OCI-LY7 (cell line): ENCODE measurements around the gene RTKN. TPM values are rescaled to one million over a fixed set of nuclear protein-coding genes. Genes with fewer than 3 reads are reported as not detected.

Source experiments
- BruUV-seq: library from RNA; stranded (reverse); fragments of 400-500 nt; replicated peaks from 2 replicates; lab custom pipeline; 2021; lab: Mats Ljungman, UMichigan
- CTCF ChIA-PET: fragments of 300-600 bp; sonication (Branson Sonifier 250); formaldehyde crosslinking; loops from one replicate; lab custom pipeline; 2022; ENCODE audit warnings: antibody characterized with exemption; ENCODE audit not compliant: unreplicated experiment; lab: Charles Lee
- POLR2A ChIA-PET: fragments of 300-600 bp; sonication (Branson Sonifier 250); formaldehyde crosslinking; loops from one replicate; lab custom pipeline; 2022; ENCODE audit warnings: antibody characterized with exemption; lab: Charles Lee
- DNase-seq: peaks from one replicate; pipeline ENCODE4 v3.0.0-alpha.2; 2015; ENCODE audit warnings: low spot score
- H2AFZ ChIP-seq: fragments of 200-600 bp; sonication (generic), shearing (Covaris generic); 2 replicates; pipeline ENCODE4 v1.6.1; 2014; ENCODE audit warnings: mild to moderate bottlenecking, antibody characterized with exemption, low read length, moderate library complexity
- H3K27ac ChIP-seq: fragments of 200-600 bp; sonication (generic); 2 replicates; pipeline ENCODE4 v1.5.1; 2014; ENCODE audit warnings: mixed run types, low read depth, mild to moderate bottlenecking, moderate library complexity, low read length, inconsistent platforms; ENCODE audit not compliant: poor library complexity, severe bottlenecking
- H3K36me3 ChIP-seq: fragments of 200-600 bp; sonication (generic); 2 replicates; pipeline ENCODE4 v1.6.1; 2014; ENCODE audit warnings: mild to moderate bottlenecking, antibody characterized with exemption, low read length, moderate library complexity, mixed read lengths; ENCODE audit not compliant: insufficient read depth
- H3K4me1 ChIP-seq: fragments of 200-600 bp; sonication (generic); 2 replicates; pipeline ENCODE4 v1.5.1; 2014; ENCODE audit warnings: mild to moderate bottlenecking, low read length; ENCODE audit not compliant: insufficient read depth, poor library complexity, severe bottlenecking
- H3K4me2 ChIP-seq: fragments of 200-600 bp; sonication (generic); 2 replicates; pipeline ENCODE4 v1.6.1; 2014; ENCODE audit warnings: mild to moderate bottlenecking, low read length
- H3K4me3 ChIP-seq: fragments of 200-600 bp; sonication (generic); 2 replicates; pipeline ENCODE4 v1.5.1; 2014; ENCODE audit warnings: mild to moderate bottlenecking, low read depth, low read length; ENCODE audit not compliant: poor library complexity, severe bottlenecking
- H3K79me2 ChIP-seq: fragments of 200-600 bp; sonication (generic); 2 replicates; pipeline ENCODE4 v1.6.1; 2016; ENCODE audit warnings: low read depth, mild to moderate bottlenecking, low read length, moderate library complexity, mixed read lengths; ENCODE audit not compliant: insufficient read depth
- H3K9me2 ChIP-seq: fragments of 200-600 bp; sonication (generic); 2 replicates; pipeline ENCODE4 v1.6.1; 2016; ENCODE audit warnings: mild to moderate bottlenecking, low read length, mixed read lengths; ENCODE audit not compliant: insufficient read depth
- H3K9me3 ChIP-seq: fragments of 200-600 bp; sonication (generic); 2 replicates; pipeline ENCODE4 v1.6.1; 2014; ENCODE audit warnings: mild to moderate bottlenecking, mixed run types, low read length, mixed read lengths
- H4K20me1 ChIP-seq: fragments of 200-600 bp; sonication (generic); 2 replicates; pipeline ENCODE4 v1.6.1; 2014; ENCODE audit warnings: mild to moderate bottlenecking, antibody characterized with exemption, low read length, moderate library complexity, mixed read lengths; ENCODE audit not compliant: insufficient read depth
- CTCF ChIP-seq: fragments of 200-600 bp; sonication (generic); conservative IDR thresholded peaks from 2 replicates; pipeline ENCODE4 v1.5.1; 2014; ENCODE audit warnings: mild to moderate bottlenecking, antibody characterized with exemption, low read length, moderate library complexity, mixed read lengths
- EZH2phosphoT487 ChIP-seq: fragments of 200-600 bp; sonication (generic); IDR thresholded peaks from 2 replicates; pipeline ENCODE4 v1.6.1; 2018; ENCODE audit warnings: low read depth, borderline replicate concordance, mild to moderate bottlenecking, mixed run types, antibody characterized with exemption, low read length, moderate library complexity, mixed read lengths
- intact Hi-C: fragments of 100-400 bp; cut with micrococcal nuclease; formaldehyde crosslinking; loops from one replicate; pipeline ENCODE4 v1.10.0; 2022; ENCODE audit not compliant: unreplicated experiment
- total RNA-seq, 2 experiments: library from RNA; depleted of rRNA in 1 of 2; stranded (reverse); fragments of >200 nt in 1 of 2; shearing (Covaris generic) in 1 of 2; gene quantifications; 2 replicates each; pipeline ENCODE4 v1.2.3, GENCODE V29; 2014 to 2022

The RTKN gene
- total RNA-seq, 2 experiments from 2014 or later, result 2.3 to 7.7 TPM

GRCh38 chr2:74420006-74420405 lies 21.7 kb downstream of the RTKN start:
- intact Hi-C loops, result no loop called here

GRCh38 chr2:74419345-74419744 lies 22.4 kb downstream of the RTKN start:
- H3K79me2 ChIP-seq, result peaks cover 4% of the 10 kb centered on the region; the same call in 1 of the 2 replicates
- ChIA-PET CTCF (no interaction called here), POLR2A (interaction anchor here (0.7 to 1.4 kb wide), 4 partner anchors 28 to 394 kb away, joined by 3 to 4 read pairs (median 4); partner anchors contain the start of gene WBP1)
- TF ChIP-seq EZH2phosphoT487, result no peak
- no peak for TF ChIP-seq CTCF
- peaks cover 36% of the 10 kb centered on the region for H3K4me1 ChIP-seq
- H3K4me3 ChIP-seq, result peak overlapping the region; percentile 82
- DNase-seq, result peak; percentile 28
- intact Hi-C loops, result no loop called here
- no peaks in the 10 kb centered on the region for H3K9me3 ChIP-seq
- H3K27ac ChIP-seq, result peak overlapping the region; percentile 88
- no peaks in the 10 kb centered on the region for H3K9me2 ChIP-seq
- H2AFZ ChIP-seq, result peak overlapping the region; percentile 41; the same call in 1 of the 2 replicates
- H3K36me3 ChIP-seq, result no peaks in the 10 kb centered on the region
- H3K4me2 ChIP-seq, result peak overlapping the region; percentile 84
- BruUV-seq, result no TSS peak
- H4K20me1 ChIP-seq, result no peaks in the 10 kb centered on the region

More at GRCh38 chr2:74420006-74420405, 21.7 kb downstream of the RTKN start:
- Histone ChIP-seq H3K79me2 (peaks cover 4% of the 10 kb centered on the region; the same call in 1 of the 2 replicates), H3K4me3 (peak overlapping the region; percentile 82), H4K20me1 (no peaks in the 10 kb centered on the region), H3K36me3 (peaks cover 6% of the 10 kb centered on the region; the same call in 1 of the 2 replicates), H3K27ac (peak overlapping the region; percentile 88), H2AFZ (peak overlapping the region; percentile 41; the same call in 1 of the 2 replicates), H3K9me2 (no peaks in the 10 kb centered on the region), H3K9me3 (no peaks in the 10 kb centered on the region), H3K4me1 (peaks cover 33% of the 10 kb centered on the region), H3K4me2 (peak overlapping the region; percentile 84)
- POLR2A ChIA-PET, result interaction anchor here (0.6 to 1.3 kb wide), 4 partner anchors 11 to 53 kb away, joined by 3 to 8 read pairs (median 5); no protein-coding TSS in a partner anchor
- CTCF ChIA-PET, result no interaction called here
- TF ChIP-seq CTCF, result no peak
- TF ChIP-seq EZH2phosphoT487, result no peak
- DNase-seq, result no peak
- no TSS peak for BruUV-seq

- DNase-seq, result no peak
- TF ChIP-seq EZH2phosphoT487 (no peak), CTCF (no peak)
- Histone ChIP-seq H4K20me1 (no peaks in the 10 kb centered on the region), H3K4me2 (no peak overlapping the region), H2AFZ (no peak overlapping the region), H3K9me2 (no peaks in the 10 kb centered on the region), H3K9me3 (no peaks in the 10 kb centered on the region), H3K27ac (no peak overlapping the region), H3K36me3 (no peaks in the 10 kb centered on the region), H3K4me1 (peaks cover 46% of the 10 kb centered on the region), H3K79me2 (peaks cover 4% of the 10 kb centered on the region; the same call in 1 of the 2 replicates), H3K4me3 (no peak overlapping the region)
- intact Hi-C loops, result no loop called here
- ChIA-PET POLR2A (interaction anchor here (0.6 to 1.4 kb wide), 3 partner anchors 27 to 338 kb away, joined by 3 to 4 read pairs (median 3); no protein-coding TSS in a partner anchor), CTCF (no interaction called here)
- no TSS peak for BruUV-seq
These were observed 23.4 kb downstream of the RTKN start for GRCh38 chr2:74418312-74418711.
